ENCODE results near the gene SEPTIN12.

DNA sequence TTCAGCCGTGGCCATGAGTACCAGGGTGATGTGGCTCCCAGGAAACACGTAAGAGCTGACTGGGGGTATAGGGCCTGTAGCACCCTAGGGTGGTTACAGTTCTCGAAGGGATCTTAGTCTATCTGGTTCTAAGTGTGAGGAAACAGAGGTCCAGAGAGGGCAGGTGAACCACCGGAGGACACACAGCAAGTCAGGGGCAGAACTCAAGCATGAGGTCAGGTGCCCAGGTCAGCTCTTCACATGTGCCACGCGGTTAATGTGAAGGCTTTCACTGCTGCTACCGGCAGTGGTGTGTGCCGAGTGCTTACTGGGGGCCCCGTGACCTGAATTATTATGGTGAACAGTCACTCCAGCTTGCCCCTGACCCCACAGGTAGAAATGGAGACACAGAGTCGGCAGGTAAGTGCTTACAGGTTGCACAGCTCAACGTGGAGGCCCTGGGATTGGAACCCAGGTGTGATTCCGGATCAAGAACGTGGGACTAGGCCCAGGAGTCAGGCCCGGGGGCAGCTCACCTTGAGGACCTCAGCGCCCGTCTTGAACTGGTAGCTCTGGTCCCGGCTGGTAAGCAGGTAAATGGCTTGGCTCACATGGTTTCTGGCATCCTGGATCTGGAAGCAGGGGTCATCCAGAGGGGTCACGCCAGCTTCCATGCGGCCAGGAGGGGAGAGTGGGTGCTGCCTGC is 11.2 kb upstream of the SEPTIN12 start:
- TF ChIP-seq, protein P1, sequence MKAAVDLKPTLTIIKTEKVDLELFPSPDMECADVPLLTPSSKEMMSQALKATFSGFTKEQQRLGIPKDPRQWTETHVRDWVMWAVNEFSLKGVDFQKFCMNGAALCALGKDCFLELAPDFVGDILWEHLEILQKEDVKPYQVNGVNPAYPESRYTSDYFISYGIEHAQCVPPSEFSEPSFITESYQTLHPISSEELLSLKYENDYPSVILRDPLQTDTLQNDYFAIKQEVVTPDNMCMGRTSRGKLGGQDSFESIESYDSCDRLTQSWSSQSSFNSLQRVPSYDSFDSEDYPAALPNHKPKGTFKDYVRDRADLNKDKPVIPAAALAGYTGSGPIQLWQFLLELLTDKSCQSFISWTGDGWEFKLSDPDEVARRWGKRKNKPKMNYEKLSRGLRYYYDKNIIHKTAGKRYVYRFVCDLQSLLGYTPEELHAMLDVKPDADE (IDR thresholded peaks at IDR 0.05): no peak
- TF ChIP-seq EZH2 (IDR thresholded peaks at IDR 0.05; ENCODE audit: low read depth, unreplicated experiment) (no peak), STAT1 (IDR thresholded peaks at IDR 0.05; ENCODE audit: unreplicated experiment) (no peak), CREB1 (CRISPR knock-in tag; IDR thresholded peaks at IDR 0.05; ENCODE audit: low read depth) (no peak), POLR2AphosphoS5 (IDR thresholded peaks at IDR 0.05; ENCODE audit: low read depth) (no peak)
- TF ChIP-seq, protein P2, sequence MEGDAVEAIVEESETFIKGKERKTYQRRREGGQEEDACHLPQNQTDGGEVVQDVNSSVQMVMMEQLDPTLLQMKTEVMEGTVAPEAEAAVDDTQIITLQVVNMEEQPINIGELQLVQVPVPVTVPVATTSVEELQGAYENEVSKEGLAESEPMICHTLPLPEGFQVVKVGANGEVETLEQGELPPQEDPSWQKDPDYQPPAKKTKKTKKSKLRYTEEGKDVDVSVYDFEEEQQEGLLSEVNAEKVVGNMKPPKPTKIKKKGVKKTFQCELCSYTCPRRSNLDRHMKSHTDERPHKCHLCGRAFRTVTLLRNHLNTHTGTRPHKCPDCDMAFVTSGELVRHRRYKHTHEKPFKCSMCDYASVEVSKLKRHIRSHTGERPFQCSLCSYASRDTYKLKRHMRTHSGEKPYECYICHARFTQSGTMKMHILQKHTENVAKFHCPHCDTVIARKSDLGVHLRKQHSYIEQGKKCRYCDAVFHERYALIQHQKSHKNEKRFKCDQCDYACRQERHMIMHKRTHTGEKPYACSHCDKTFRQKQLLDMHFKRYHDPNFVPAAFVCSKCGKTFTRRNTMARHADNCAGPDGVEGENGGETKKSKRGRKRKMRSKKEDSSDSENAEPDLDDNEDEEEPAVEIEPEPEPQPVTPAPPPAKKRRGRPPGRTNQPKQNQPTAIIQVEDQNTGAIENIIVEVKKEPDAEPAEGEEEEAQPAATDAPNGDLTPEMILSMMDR (conservative IDR thresholded peaks at IDR 0.05; ENCODE audit: low read depth in 2 of 2): no peak
